Choroid plexus epithelial cell (primary cell): ENCODE results near the gene MARCHF9.

Experiments used
- DNase-seq: peaks from one replicate; pipeline ENCODE4 v3.0.0-alpha.2; 2010; ENCODE audit warnings: low read depth
- H3K4me3 ChIP-seq: 2 replicates; pipeline ENCODE4 v1.5.1; 2011; ENCODE audit warnings: low read depth, mild to moderate bottlenecking, control low read depth, low read length, moderate library complexity
- TF ChIP-seq, protein P1 (sequence below): conservative IDR thresholded peaks from 2 replicates; pipeline ENCODE4 v1.5.1; 2011; ENCODE audit warnings: low read depth, mild to moderate bottlenecking, control low read depth, inconsistent platforms, low read length, moderate library complexity

The MARCHF9 gene

DNA sequence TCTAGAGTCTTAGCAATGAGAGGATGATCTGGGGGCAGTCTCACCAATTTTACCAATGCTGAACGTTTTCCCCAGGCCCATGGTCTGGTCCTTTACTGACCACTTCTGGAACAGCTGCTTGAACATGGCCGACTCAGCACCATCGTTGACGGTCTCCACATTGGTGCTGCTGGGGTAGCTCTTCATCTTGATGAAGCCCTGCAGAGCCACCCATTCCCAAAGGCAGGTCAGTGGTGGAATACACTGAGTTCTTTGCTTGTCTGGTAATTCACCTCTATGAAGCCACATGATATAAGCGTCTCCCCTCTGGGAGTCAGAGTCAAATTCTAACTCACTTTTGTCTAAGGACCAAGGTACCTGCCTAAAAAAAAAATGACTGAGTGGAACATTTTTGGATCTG, 53.4 kb downstream of the MARCHF9 start:
- TF ChIP-seq, protein P1, sequence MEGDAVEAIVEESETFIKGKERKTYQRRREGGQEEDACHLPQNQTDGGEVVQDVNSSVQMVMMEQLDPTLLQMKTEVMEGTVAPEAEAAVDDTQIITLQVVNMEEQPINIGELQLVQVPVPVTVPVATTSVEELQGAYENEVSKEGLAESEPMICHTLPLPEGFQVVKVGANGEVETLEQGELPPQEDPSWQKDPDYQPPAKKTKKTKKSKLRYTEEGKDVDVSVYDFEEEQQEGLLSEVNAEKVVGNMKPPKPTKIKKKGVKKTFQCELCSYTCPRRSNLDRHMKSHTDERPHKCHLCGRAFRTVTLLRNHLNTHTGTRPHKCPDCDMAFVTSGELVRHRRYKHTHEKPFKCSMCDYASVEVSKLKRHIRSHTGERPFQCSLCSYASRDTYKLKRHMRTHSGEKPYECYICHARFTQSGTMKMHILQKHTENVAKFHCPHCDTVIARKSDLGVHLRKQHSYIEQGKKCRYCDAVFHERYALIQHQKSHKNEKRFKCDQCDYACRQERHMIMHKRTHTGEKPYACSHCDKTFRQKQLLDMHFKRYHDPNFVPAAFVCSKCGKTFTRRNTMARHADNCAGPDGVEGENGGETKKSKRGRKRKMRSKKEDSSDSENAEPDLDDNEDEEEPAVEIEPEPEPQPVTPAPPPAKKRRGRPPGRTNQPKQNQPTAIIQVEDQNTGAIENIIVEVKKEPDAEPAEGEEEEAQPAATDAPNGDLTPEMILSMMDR = no peak
- no peak for DNase-seq
- no peak overlapping the region for H3K4me3 ChIP-seq

DNA sequence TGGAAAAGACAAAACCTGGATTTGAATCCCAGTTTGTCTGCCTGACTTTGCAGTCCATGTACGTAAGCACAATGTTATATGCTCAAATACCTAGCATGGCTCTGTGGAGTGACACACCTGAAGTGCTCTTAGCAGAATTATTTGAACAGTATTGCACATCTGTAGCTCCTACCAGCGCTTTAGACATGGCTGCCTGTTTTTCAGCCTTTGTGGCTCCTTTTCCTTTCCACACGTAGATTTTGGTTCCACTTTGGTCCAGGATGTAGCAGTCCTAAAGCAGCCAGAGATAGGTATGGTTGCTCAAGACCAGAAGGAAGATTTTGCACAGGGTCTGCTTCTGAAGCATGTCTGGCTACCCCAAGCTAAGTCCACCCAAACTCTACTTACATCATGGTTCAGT, 54.5 kb downstream of the MARCHF9 start:
- DNase-seq = no peak
- TF ChIP-seq, protein P1 = no peak
- no peak overlapping the region for H3K4me3 ChIP-seq
